NT2/D1 (cell line): ENCODE measurements around the gene MED12L.

ENCODE experiments used
- DNase-seq: peaks from one replicate; pipeline ENCODE4 v3.0.0-alpha.2; 2011; ENCODE audit warnings: low read depth, low spot score
- H3K27me3 ChIP-seq: 2 replicates; pipeline ENCODE4 v1.6.0; 2011; ENCODE audit warnings: mild to moderate bottlenecking; ENCODE audit not compliant: insufficient read length, insufficient read depth
- H3K36me3 ChIP-seq: 2 replicates; pipeline ENCODE4 v1.6.1; 2011; ENCODE audit warnings: mild to moderate bottlenecking, low read length, mixed read lengths; ENCODE audit not compliant: insufficient read depth, insufficient read length
- H3K4me1 ChIP-seq: 2 replicates; pipeline ENCODE4 v1.5.1; 2011; ENCODE audit not compliant: insufficient read depth, insufficient read length
- H3K4me3 ChIP-seq: 2 replicates; pipeline ENCODE4 v1.5.1; 2011; ENCODE audit warnings: low read depth; ENCODE audit not compliant: insufficient read length
- H3K9ac ChIP-seq: 2 replicates; pipeline ENCODE4 v1.6.0; 2011; ENCODE audit warnings: low read depth; ENCODE audit not compliant: insufficient read length
- H3K9me3 ChIP-seq: 2 replicates; pipeline ENCODE4 v1.5.1; 2011; ENCODE audit warnings: mild to moderate bottlenecking, low read length; ENCODE audit not compliant: insufficient read depth
- SUZ12 ChIP-seq: IDR thresholded peaks from 2 replicates; pipeline ENCODE4 v1.6.1; 2011; ENCODE audit not compliant: insufficient read length, insufficient read depth; ENCODE audit errors: extremely low read depth
- YY1 ChIP-seq: IDR thresholded peaks from 2 replicates; pipeline ENCODE4 v1.6.1; 2011; ENCODE audit not compliant: insufficient read length, insufficient read depth
- ZNF274 ChIP-seq: IDR thresholded peaks from 2 replicates; pipeline ENCODE4 v1.6.1; 2011; ENCODE audit warnings: mild to moderate bottlenecking, low read depth, low read length

The MED12L gene

DNA sequence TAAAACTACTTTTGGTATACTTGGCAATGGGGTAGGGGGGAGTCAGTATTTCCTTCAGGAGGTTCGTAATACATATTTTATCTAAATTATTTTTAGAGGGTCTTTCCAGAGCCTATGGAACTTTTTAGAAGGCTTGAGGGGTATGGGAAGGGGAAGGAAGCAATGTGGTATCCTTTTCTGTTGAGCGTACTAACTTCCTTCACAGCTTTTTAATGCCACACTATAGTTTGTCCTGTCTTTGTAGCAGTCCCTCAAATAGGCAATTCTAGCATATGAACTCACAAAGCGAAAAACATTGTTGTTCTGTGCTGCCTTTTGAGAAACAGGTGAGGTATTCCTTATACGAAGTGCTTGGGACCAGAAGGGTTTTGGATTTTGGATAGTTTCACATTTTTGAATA, 266.2 kb downstream of the MED12L start:
- Histone ChIP-seq H3K4me3 (no peak overlapping the region), H3K27me3 (no peaks in the 10 kb centered on the region), H3K9ac (no peak overlapping the region), H3K4me1 (peaks cover 2% of the 10 kb centered on the region), H3K36me3 (peaks cover 4% of the 10 kb centered on the region), H3K9me3 (no peaks in the 10 kb centered on the region)
- no peak for TF ChIP-seq YY1
- no peak for TF ChIP-seq ZNF274
- TF ChIP-seq SUZ12: no peak
- DNase-seq: no peak

- DNase-seq: no peak
- Histone ChIP-seq H3K27me3 (no peaks in the 10 kb centered on the region), H3K4me3 (no peak overlapping the region), H3K36me3 (peaks cover 8% of the 10 kb centered on the region), H3K9me3 (no peaks in the 10 kb centered on the region), H3K4me1 (no peaks in the 10 kb centered on the region), H3K9ac (no peak overlapping the region)
- TF ChIP-seq SUZ12 (no peak), YY1 (no peak), ZNF274 (no peak)
Observed at GRCh38 chr3:151356794-151357462, 271.5 kb downstream of the MED12L start.

DNA sequence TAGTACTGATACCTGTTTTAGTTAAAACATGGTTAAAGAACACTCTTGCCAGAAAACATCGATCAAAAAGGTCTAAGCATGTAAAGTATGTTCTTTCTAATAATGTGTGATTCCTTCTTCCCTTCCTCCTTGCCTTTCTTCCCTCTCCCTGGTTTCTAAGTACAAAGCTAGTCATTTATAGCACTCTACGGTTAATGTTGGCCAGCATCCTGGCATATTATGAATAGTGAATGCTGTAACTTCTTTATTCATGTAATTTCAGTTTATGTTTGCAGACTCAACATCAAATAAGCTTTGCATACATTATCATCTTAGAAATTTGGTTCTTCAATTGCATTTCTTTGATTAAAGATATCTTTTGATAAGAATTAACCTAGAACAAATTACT, 272.0 kb downstream of the MED12L start:
- H3K4me3 ChIP-seq: no peak overlapping the region
- H3K9ac ChIP-seq: no peak overlapping the region
- peaks cover 8% of the 10 kb centered on the region for H3K36me3 ChIP-seq
- no peak for TF ChIP-seq SUZ12
- TF ChIP-seq YY1: no peak
- TF ChIP-seq ZNF274: no peak
- no peaks in the 10 kb centered on the region for H3K4me1 ChIP-seq
- no peaks in the 10 kb centered on the region for H3K27me3 ChIP-seq
- H3K9me3 ChIP-seq: no peaks in the 10 kb centered on the region
- no peak for DNase-seq

DNA sequence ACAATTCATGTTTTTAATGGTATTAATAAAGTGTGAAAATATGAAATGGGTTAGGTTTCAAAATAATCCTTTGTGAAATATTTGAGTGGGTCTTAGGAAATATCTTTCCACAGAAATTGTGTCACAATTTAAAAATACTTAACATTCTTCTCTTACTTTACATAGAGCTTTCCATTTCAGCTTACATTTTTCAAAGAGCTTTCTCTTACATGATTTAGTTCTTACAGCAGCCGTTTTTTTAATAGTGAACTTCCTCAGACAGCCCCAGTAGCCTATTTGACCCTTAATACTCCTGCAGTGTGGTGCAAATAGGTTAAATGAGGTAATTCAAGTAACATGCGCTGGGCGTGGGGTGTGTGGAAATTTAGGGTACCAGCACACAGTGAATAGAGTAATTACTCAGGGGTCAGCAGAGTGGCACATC, 277.3 kb downstream of the MED12L start:
- no peaks in the 10 kb centered on the region for H3K4me1 ChIP-seq
- no peak overlapping the region for H3K9ac ChIP-seq
- DNase-seq: no peak
- no peaks in the 10 kb centered on the region for H3K9me3 ChIP-seq
- H3K27me3 ChIP-seq: no peaks in the 10 kb centered on the region
- TF ChIP-seq SUZ12 (no peak), YY1 (no peak), ZNF274 (no peak)
- no peak overlapping the region for H3K4me3 ChIP-seq
- H3K36me3 ChIP-seq: peaks cover 3% of the 10 kb centered on the region

DNA sequence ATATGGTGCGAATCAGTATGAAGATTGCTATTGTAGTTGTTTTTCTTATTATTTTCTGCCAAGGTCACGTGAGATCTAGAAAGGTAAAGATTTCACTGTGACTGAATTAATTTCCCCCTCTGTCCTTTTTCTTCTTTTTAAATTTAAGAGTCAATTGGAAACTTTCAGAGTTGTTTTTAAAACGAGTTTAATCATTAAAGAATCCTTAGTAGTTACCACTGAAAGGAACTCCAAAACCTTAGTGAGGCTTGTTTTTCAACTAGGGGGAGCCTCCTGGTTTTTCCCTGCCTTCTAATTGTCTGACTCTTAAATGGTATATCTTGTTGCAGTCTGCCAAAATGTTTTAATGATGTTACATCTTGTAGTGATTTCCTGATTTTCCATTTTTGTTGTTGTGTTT, 281.5 kb downstream of the MED12L start:
- no peaks in the 10 kb centered on the region for H3K4me1 ChIP-seq
- no peaks in the 10 kb centered on the region for H3K9me3 ChIP-seq
- DNase-seq: no peak
- no peak overlapping the region for H3K9ac ChIP-seq
- no peaks in the 10 kb centered on the region for H3K27me3 ChIP-seq
- TF ChIP-seq SUZ12 (no peak), ZNF274 (no peak), YY1 (no peak)
- peaks cover 3% of the 10 kb centered on the region for H3K36me3 ChIP-seq
- no peak overlapping the region for H3K4me3 ChIP-seq

GRCh38 chr3:151367448-151367847, 282.0 kb downstream of the MED12L start:
- DNase-seq: no peak
- Histone ChIP-seq H3K9me3 (no peaks in the 10 kb centered on the region), H3K4me1 (no peaks in the 10 kb centered on the region), H3K27me3 (no peaks in the 10 kb centered on the region), H3K9ac (no peak overlapping the region), H3K36me3 (peaks cover 3% of the 10 kb centered on the region), H3K4me3 (no peak overlapping the region)
- TF ChIP-seq YY1: no peak
- no peak for TF ChIP-seq ZNF274
- TF ChIP-seq SUZ12: no peak

DNA sequence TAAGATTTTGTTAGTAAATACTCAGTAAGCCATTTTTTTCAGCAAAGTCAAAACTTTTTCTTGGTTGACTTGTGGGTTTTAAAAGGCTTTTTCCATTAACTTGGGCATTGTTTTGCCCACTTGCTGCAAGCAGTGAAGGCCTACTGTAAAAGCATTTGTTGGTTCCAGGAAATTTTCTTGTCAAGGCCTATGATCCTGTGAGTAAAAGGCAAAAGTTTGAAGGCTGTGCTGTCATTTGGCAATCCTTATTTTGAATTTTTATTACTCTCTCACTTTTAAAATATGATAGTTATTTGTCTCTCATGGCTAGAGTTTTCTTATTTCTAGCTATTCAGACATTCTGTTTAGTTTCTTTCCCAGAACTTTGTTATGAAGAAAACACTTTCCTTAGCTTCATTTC, 286.1 kb downstream of the MED12L start:
- H3K27me3 ChIP-seq: no peaks in the 10 kb centered on the region
- no peak overlapping the region for H3K4me3 ChIP-seq
- DNase-seq: no peak
- no peaks in the 10 kb centered on the region for H3K9me3 ChIP-seq
- TF ChIP-seq ZNF274 (no peak), YY1 (no peak), SUZ12 (no peak)
- no peaks in the 10 kb centered on the region for H3K4me1 ChIP-seq
- no peak overlapping the region for H3K9ac ChIP-seq
- no peaks in the 10 kb centered on the region for H3K36me3 ChIP-seq

DNA sequence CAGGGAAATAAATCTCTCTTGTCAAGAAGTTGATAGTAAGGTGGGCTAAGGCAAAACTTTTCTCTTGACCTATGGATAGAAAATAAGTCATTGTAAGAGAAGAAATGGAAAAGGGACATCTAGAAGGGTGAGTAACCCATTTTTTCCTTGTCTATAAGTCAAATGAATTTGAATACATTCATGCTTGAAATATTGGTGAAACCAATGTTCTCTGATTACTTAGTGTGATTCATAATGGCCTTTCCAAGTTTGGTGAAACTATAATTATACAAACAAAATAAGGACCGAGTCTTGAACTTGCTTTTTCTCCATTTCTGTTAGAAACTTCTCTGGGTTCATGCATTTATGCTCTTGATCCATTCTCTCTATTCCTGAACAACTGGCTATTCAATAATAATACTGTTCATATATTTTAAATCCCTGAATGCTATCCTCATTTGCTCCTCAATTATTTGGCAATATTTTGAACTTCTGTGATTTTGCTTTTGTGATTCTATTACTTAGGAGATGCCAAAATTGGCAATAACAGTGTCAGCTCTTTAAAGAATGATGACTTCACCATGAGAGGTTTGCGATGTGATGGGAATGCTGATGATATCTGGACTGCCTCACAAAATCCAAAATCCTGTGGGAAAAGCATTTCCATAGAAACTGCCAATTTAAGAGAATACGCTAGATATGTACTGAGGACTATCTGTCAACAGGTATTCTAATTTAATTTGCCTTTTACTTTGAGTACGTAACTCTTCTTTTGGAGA, 286.8 kb downstream of the MED12L start:
- Histone ChIP-seq H3K9me3 (no peaks in the 10 kb centered on the region), H3K4me3 (no peak overlapping the region), H3K4me1 (no peaks in the 10 kb centered on the region), H3K27me3 (no peaks in the 10 kb centered on the region), H3K36me3 (no peaks in the 10 kb centered on the region), H3K9ac (no peak overlapping the region)
- TF ChIP-seq SUZ12: no peak
- TF ChIP-seq YY1: no peak
- TF ChIP-seq ZNF274: no peak
- no peak for DNase-seq
